ENCODE measurements around the gene DDX23. TPM values are rescaled to one million over a fixed set of nuclear protein-coding genes. Genes with fewer than 3 reads are reported as not detected.
"Not testable (repeated sequence)": the region's sequence is repeated elsewhere in the genome, so short reads cannot be mapped to it uniquely, and the experiment has no call there.

The DDX23 gene
- 100 to 1,000 TPM in 2 of 3 donors, 10 to 100 TPM in 1; 97.2 to 102 (median 100) TPM for polyA plus RNA-seq (ENCODE audit: insufficient read length in 3 of 3)
- long read RNA-seq, donor 1, partial matches to known transcripts: 0 of 6 reads
- long read RNA-seq, donor 1, other reads (novel, unspliced or antisense): 0 of 6 reads
- long read RNA-seq, donor 2, partial matches to known transcripts: 17 of 19 reads
- long read RNA-seq, donor 2, other reads (novel, unspliced or antisense): 0 of 19 reads
- long read RNA-seq, donor 3, transcript DDX23-201 (17 exons, 3,248 nt): major isoform, 11 of 11 reads
- long read RNA-seq, donor 3, partial matches to known transcripts: 0 of 11 reads
- long read RNA-seq, donor 3, other reads (novel, unspliced or antisense): 0 of 11 reads
- long read RNA-seq, donor 4, partial matches to known transcripts: 0 of 4 reads
- long read RNA-seq, donor 4, other reads (novel, unspliced or antisense): 0 of 4 reads
- long read RNA-seq, donor 5: 0 reads
- long read RNA-seq, donor 6, partial matches to known transcripts: 7 of 9 reads
- long read RNA-seq, donor 6, other reads (novel, unspliced or antisense): 0 of 9 reads
- long read RNA-seq, donor 7, transcript DDX23-201 (17 exons, 3,248 nt): major isoform, 7 of 22 reads
- long read RNA-seq, donor 7, partial matches to known transcripts: 13 of 22 reads
- long read RNA-seq, donor 7, other reads (novel, unspliced or antisense): 0 of 22 reads
- long read RNA-seq, donor 8, transcript DDX23-201 (17 exons, 3,248 nt): major isoform, 9 of 24 reads
- long read RNA-seq, donor 8, partial matches to known transcripts: 9 of 24 reads
- long read RNA-seq, donor 8, other reads (novel, unspliced or antisense): 0 of 24 reads
- long read RNA-seq, donor 9, partial matches to known transcripts: 0 of 5 reads
- long read RNA-seq, donor 9, other reads (novel, unspliced or antisense): 0 of 5 reads
- long read RNA-seq, donor 10, transcript DDX23-201 (17 exons, 3,248 nt): major isoform, 5 of 15 reads
- long read RNA-seq, donor 10, partial matches to known transcripts: 8 of 15 reads
- long read RNA-seq, donor 10, other reads (novel, unspliced or antisense): 0 of 15 reads
- long read RNA-seq, donor 11, partial matches to known transcripts: 0 of 3 reads
- long read RNA-seq, donor 11, other reads (novel, unspliced or antisense): 0 of 3 reads
- long read RNA-seq, donor 12, partial matches to known transcripts: 0 of 1 reads
- long read RNA-seq, donor 12, other reads (novel, unspliced or antisense): 0 of 1 reads
- long read RNA-seq, donor 13: 0 reads
- long read RNA-seq, donor 14, transcript DDX23-201 (17 exons, 3,248 nt): major isoform, 9 of 10 reads
- long read RNA-seq, donor 14, partial matches to known transcripts: 0 of 10 reads
- long read RNA-seq, donor 14, other reads (novel, unspliced or antisense): 0 of 10 reads
- long read RNA-seq, donor 15, transcript DDX23-201 (17 exons, 3,248 nt): major isoform, 6 of 16 reads
- long read RNA-seq, donor 15, partial matches to known transcripts: 10 of 16 reads
- long read RNA-seq, donor 15, other reads (novel, unspliced or antisense): 0 of 16 reads
- long read RNA-seq, donor 16, transcript DDX23-201 (17 exons, 3,248 nt): major isoform, 19 of 39 reads
- long read RNA-seq, donor 16, partial matches to known transcripts: 17 of 39 reads
- long read RNA-seq, donor 16, other reads (novel, unspliced or antisense): 0 of 39 reads

- DNase-seq (ENCODE audit: extremely low read depth in 1 of 11, low read depth in 9 of 11, low spot score in 4 of 11): peak; percentile 83 to 97 (median 93)
Measured at GRCh38 chr12:48851883-48852733, at the start of gene DDX23. DDX23 (minus strand) TSS chr12:48852163; CDS start chr12:48845782, 6,381 bp downstream.

- no peak for DNase-seq (ENCODE audit: extremely low read depth in 1 of 11, low read depth in 9 of 11, low spot score in 4 of 11)
Measured at GRCh38 chr12:48901278-48901677, 49.3 kb upstream of the DDX23 start.

GRCh38 chr12:48899651-48900050 is 47.7 kb upstream of the DDX23 start:
- no peak for DNase-seq (ENCODE audit: extremely low read depth in 1 of 11, low read depth in 9 of 11, low spot score in 4 of 11)

- no peak for DNase-seq (ENCODE audit: extremely low read depth in 1 of 11, low read depth in 9 of 11, low spot score in 4 of 11)
Measured at GRCh38 chr12:48894271-48894670, 42.3 kb upstream of the DDX23 start.

GRCh38 chr12:48890657-48891418 is 38.9 kb upstream of the DDX23 start:
- DNase-seq (ENCODE audit: extremely low read depth in 1 of 11, low read depth in 9 of 11, low spot score in 4 of 11): peak in 8 of 11 donors; percentile 55 to 81 (median 70)

GRCh38 chr12:48889679-48890078 is 37.7 kb upstream of the DDX23 start:
- no peak for DNase-seq (ENCODE audit: extremely low read depth in 1 of 11, low read depth in 9 of 11, low spot score in 4 of 11)

GRCh38 chr12:48883305-48884161 is 31.6 kb upstream of the DDX23 start:
- peak in 1 of 11 donors; percentile 36 for DNase-seq (ENCODE audit: extremely low read depth in 1 of 11, low read depth in 9 of 11, low spot score in 4 of 11)

GRCh38 chr12:48882972-48883304 is 31.0 kb upstream of the DDX23 start:
- no peak for DNase-seq (ENCODE audit: extremely low read depth in 1 of 11, low read depth in 9 of 11, low spot score in 4 of 11)

GRCh38 chr12:48882315-48882687 is 30.3 kb upstream of the DDX23 start:
- DNase-seq (ENCODE audit: extremely low read depth in 1 of 11, low read depth in 9 of 11, low spot score in 4 of 11): peak in 1 of 11 donors; percentile 34

- no peak for DNase-seq (ENCODE audit: extremely low read depth in 1 of 11, low read depth in 9 of 11, low spot score in 4 of 11)
Measured at GRCh38 chr12:48881686-48882314, 29.8 kb upstream of the DDX23 start.

GRCh38 chr12:48880647-48881046 is 28.7 kb upstream of the DDX23 start:
- DNase-seq (ENCODE audit: extremely low read depth in 1 of 11, low read depth in 9 of 11, low spot score in 4 of 11): no peak

GRCh38 chr12:48878548-48878947 is 26.6 kb upstream of the DDX23 start:
- no peak for DNase-seq (ENCODE audit: extremely low read depth in 1 of 11, low read depth in 9 of 11, low spot score in 4 of 11)

- DNase-seq (ENCODE audit: extremely low read depth in 1 of 11, low read depth in 9 of 11, low spot score in 4 of 11): no peak
Measured at GRCh38 chr12:48875944-48876515, 24.1 kb upstream of the DDX23 start.

GRCh38 chr12:48873534-48873933 is 21.6 kb upstream of the DDX23 start:
- DNase-seq (ENCODE audit: extremely low read depth in 1 of 11, low read depth in 9 of 11, low spot score in 4 of 11): not testable (repeated sequence)

GRCh38 chr12:48873096-48873495 is 21.1 kb upstream of the DDX23 start:
- DNase-seq (ENCODE audit: extremely low read depth in 1 of 11, low read depth in 9 of 11, low spot score in 4 of 11): no peak
